CD4-positive, alpha-beta memory T cell (primary cell): Measurements from ENCODE around the gene ZNF202. TPM values are rescaled to one million over a fixed set of nuclear protein-coding genes. Genes with fewer than 3 reads are reported as not detected.

Experiments
- CTCF ChIA-PET: fragments of 350-600 bp; sonication (Branson Sonifier 250); formaldehyde crosslinking; loops from one replicate; lab custom pipeline; 2021; ENCODE audit warnings: inconsistent platforms; ENCODE audit not compliant: partially characterized antibody; lab: Charles Lee
- POLR2A ChIA-PET: fragments of 350-600 bp; sonication (Branson Sonifier 250); formaldehyde crosslinking; loops from one replicate; lab custom pipeline; 2021; ENCODE audit not compliant: partially characterized antibody; lab: Charles Lee
- DNase-seq, 5 donors: peaks; one replicate each; pipeline versions ENCODE4 v3.0.0 to v3.0.0-alpha.2; 2020 to 2022; ENCODE audit warnings: mixed read lengths in 1 of 5
- H3K27ac ChIP-seq: one replicate; pipeline ENCODE4 v1.7.0; 2013; ENCODE audit warnings: low read depth, low read length
- H3K27me3 ChIP-seq: 2 replicates; pipeline ENCODE4 v1.7.0; 2013; ENCODE audit warnings: mild to moderate bottlenecking, low read length, moderate library complexity; ENCODE audit not compliant: insufficient read depth
- H3K36me3 ChIP-seq: 2 replicates; pipeline ENCODE4 v1.7.0; 2013; ENCODE audit warnings: mild to moderate bottlenecking, low read length, moderate library complexity; ENCODE audit not compliant: insufficient read depth
- H3K4me1 ChIP-seq: 2 replicates; pipeline ENCODE4 v1.7.0; 2013; ENCODE audit warnings: mild to moderate bottlenecking, low read length, moderate library complexity; ENCODE audit not compliant: insufficient read depth
- H3K4me3 ChIP-seq, 2 donors: one replicate each; pipeline ENCODE4 v1.7.0; 2013; ENCODE audit warnings: low read length in 2 of 2, mild to moderate bottlenecking in 1 of 2
- H3K9me3 ChIP-seq, 2 donors: one replicate each; pipeline ENCODE4 v1.7.0; 2013; ENCODE audit warnings: low read length in 2 of 2, control low read depth in 1 of 2; ENCODE audit not compliant: control insufficient read depth in 1 of 2
- H3K27ac Mint-ChIP-seq, 7 donors: one replicate each; pipeline ENCODE4 v1.8.0; 2020 to 2021; ENCODE audit warnings: mixed read lengths in 7 of 7, mild to moderate bottlenecking in 6 of 7, inconsistent platforms in 3 of 7, moderate library complexity in 3 of 7
- H3K27me3 Mint-ChIP-seq, 2 donors: one replicate each; pipeline ENCODE4 v1.8.0; 2020 to 2021; ENCODE audit warnings: mixed read lengths in 2 of 2
- H3K36me3 Mint-ChIP-seq, 2 donors: one replicate each; pipeline ENCODE4 v1.8.0; 2020 to 2021; ENCODE audit warnings: mixed read lengths in 2 of 2, inconsistent platforms in 1 of 2, mild to moderate bottlenecking in 1 of 2
- H3K4me1 Mint-ChIP-seq, 4 donors: one replicate each; pipeline ENCODE4 v1.8.0; 2020 to 2021; ENCODE audit warnings: mixed read lengths in 4 of 4, mild to moderate bottlenecking in 1 of 4
- H3K4me3 Mint-ChIP-seq, 8 donors: one replicate each; pipeline ENCODE4 v1.8.0; 2020 to 2021; ENCODE audit warnings: mixed read lengths in 8 of 8, mild to moderate bottlenecking in 7 of 8, moderate library complexity in 6 of 8, inconsistent platforms in 3 of 8
- H3K9me3 Mint-ChIP-seq, 8 donors: one replicate each; pipeline ENCODE4 v1.8.0; 2020 to 2021; ENCODE audit warnings: mixed read lengths in 8 of 8, mild to moderate bottlenecking in 5 of 8, inconsistent platforms in 3 of 8, moderate library complexity in 1 of 8
- intact Hi-C: fragments of 100-400 bp; cut with micrococcal nuclease; formaldehyde crosslinking; loops from one replicate; pipeline ENCODE4 v1.15.1; 2023
- polyA plus RNA-seq, 2 donors: library from polyadenylated mRNA; unstranded; fragments of 300-500 nt; fragmentation: Illumina TruSeq; gene quantifications; one replicate each; pipeline ENCODE4 v1.2.3, GENCODE V29; 2021
- total RNA-seq, 2 experiments: library from RNA; stranded (reverse); gene quantifications; one replicate each; pipeline ENCODE4 v1.2.3, GENCODE V29; 2021

The ZNF202 gene
- 10 to 100 TPM; 17.4 to 21.6 TPM for total RNA-seq
- polyA plus RNA-seq = 1 to 10 TPM; 1.9 to 8.5 TPM

GRCh38 chr11:123741159-123742030 lies at the start of gene ZNF202:
ZNF202 (minus strand) TSS chr11:123741660; CDS start chr11:123730888, 10,772 bp downstream.
- no peaks in the 10 kb centered on the region for H3K36me3 ChIP-seq
- H3K4me1 ChIP-seq = peaks cover 27% of the 10 kb centered on the region
- DNase-seq = peak; percentile 89 to 91 (median 89)
- peak within 1 kb of the TSS; percentile 69 for H3K27ac ChIP-seq
- POLR2A ChIA-PET = no interaction called here
- Mint-ChIP-seq H3K4me3 (peak within 1 kb of the TSS; percentile 91 to 99 (median 98)), H3K27me3 (peaks cover 0 to 3% of the 10 kb centered on the region in 2 donors), H3K4me1 (peaks cover 27 to 55% (median 37%) of the 10 kb centered on the region in 4 donors), H3K36me3 (peaks cover 4 to 41% of the 10 kb centered on the region in 2 donors), H3K9me3 (no peaks in the 10 kb centered on the region), H3K27ac (peak within 1 kb of the TSS; percentile 81 to 98 (median 96))
- intact Hi-C loops = loop anchor here (5.0 to 10.0 kb wide), 2 partner anchors 373 to 1211 kb away; partner anchors contain the start of genes CCDC15 and VWA5A
- CTCF ChIA-PET = interaction anchor here (1.0 kb wide), 1 partner anchor 1401 kb away, joined by 3 read pairs; no protein-coding TSS in a partner anchor
- H3K27me3 ChIP-seq = no peaks in the 10 kb centered on the region
- H3K4me3 ChIP-seq = peak within 1 kb of the TSS; percentile 70 to 80
- no peaks in the 10 kb centered on the region for H3K9me3 ChIP-seq

GRCh38 chr11:123783536-123783935 lies 42.1 kb upstream of the ZNF202 start:
- Histone ChIP-seq H3K36me3 (no peaks in the 10 kb centered on the region), H3K9me3 (no peaks in the 10 kb centered on the region), H3K4me1 (no peaks in the 10 kb centered on the region), H3K27me3 (no peaks in the 10 kb centered on the region), H3K27ac (no peak overlapping the region), H3K4me3 (no peak overlapping the region)
- intact Hi-C loops = no loop called here
- Mint-ChIP-seq H3K9me3 (peaks cover 0 to 5% (median under 1%) of the 10 kb centered on the region in 8 donors), H3K27me3 (peaks cover 4 to 10% of the 10 kb centered on the region in 2 donors), H3K4me1 (no peaks in the 10 kb centered on the region), H3K27ac (no peak overlapping the region), H3K36me3 (no peaks in the 10 kb centered on the region), H3K4me3 (no peak overlapping the region)
- CTCF ChIA-PET = no interaction called here
- POLR2A ChIA-PET = no interaction called here
- DNase-seq = no peak

- Mint-ChIP-seq H3K4me1 (no peaks in the 10 kb centered on the region), H3K27me3 (peaks cover 4 to 8% of the 10 kb centered on the region in 2 donors), H3K4me3 (no peak overlapping the region), H3K36me3 (no peaks in the 10 kb centered on the region), H3K9me3 (no peaks in the 10 kb centered on the region), H3K27ac (no peak overlapping the region)
- Histone ChIP-seq H3K9me3 (no peaks in the 10 kb centered on the region), H3K4me3 (no peak overlapping the region), H3K27ac (no peak overlapping the region), H3K27me3 (no peaks in the 10 kb centered on the region), H3K4me1 (no peaks in the 10 kb centered on the region), H3K36me3 (no peaks in the 10 kb centered on the region)
- ChIA-PET CTCF (no interaction called here), POLR2A (no interaction called here)
- intact Hi-C loops = no loop called here
- no peak for DNase-seq
Observed at GRCh38 chr11:123778511-123778910, 37.1 kb upstream of the ZNF202 start.

- H3K4me3 Mint-ChIP-seq = no peak overlapping the region
- peaks cover 3 to 4% of the 10 kb centered on the region in 2 donors for H3K27me3 Mint-ChIP-seq
- H3K4me1 Mint-ChIP-seq = no peaks in the 10 kb centered on the region
- intact Hi-C loops = no loop called here
- Histone ChIP-seq H3K4me3 (no peak overlapping the region), H3K9me3 (no peaks in the 10 kb centered on the region), H3K27ac (no peak overlapping the region), H3K36me3 (no peaks in the 10 kb centered on the region), H3K4me1 (no peaks in the 10 kb centered on the region), H3K27me3 (no peaks in the 10 kb centered on the region)
- H3K27ac Mint-ChIP-seq = no peak overlapping the region
- POLR2A ChIA-PET = no interaction called here
- no peaks in the 10 kb centered on the region for H3K36me3 Mint-ChIP-seq
- CTCF ChIA-PET = no interaction called here
- DNase-seq = no peak
- no peaks in the 10 kb centered on the region for H3K9me3 Mint-ChIP-seq
Observed at GRCh38 chr11:123775715-123776549, 34.5 kb upstream of the ZNF202 start.

- Histone ChIP-seq H3K9me3 (no peaks in the 10 kb centered on the region), H3K4me1 (no peaks in the 10 kb centered on the region), H3K27me3 (no peaks in the 10 kb centered on the region), H3K27ac (no peak overlapping the region), H3K36me3 (no peaks in the 10 kb centered on the region), H3K4me3 (no peak overlapping the region)
- Mint-ChIP-seq H3K4me1 (no peaks in the 10 kb centered on the region), H3K27ac (no peak overlapping the region), H3K9me3 (no peaks in the 10 kb centered on the region), H3K27me3 (peaks cover 3 to 4% of the 10 kb centered on the region in 2 donors), H3K36me3 (no peaks in the 10 kb centered on the region), H3K4me3 (no peak overlapping the region)
- intact Hi-C loops = no loop called here
- DNase-seq = no peak
- POLR2A ChIA-PET = no interaction called here
- CTCF ChIA-PET = no interaction called here
Observed at GRCh38 chr11:123775289-123775688, 33.8 kb upstream of the ZNF202 start.

GRCh38 chr11:123773959-123774358 lies 32.5 kb upstream of the ZNF202 start:
- no peaks in the 10 kb centered on the region for H3K9me3 ChIP-seq
- POLR2A ChIA-PET = no interaction called here
- DNase-seq = no peak

GRCh38 chr11:123773026-123773425 lies 31.6 kb upstream of the ZNF202 start:
- Histone ChIP-seq H3K27ac (no peak overlapping the region), H3K36me3 (no peaks in the 10 kb centered on the region), H3K4me3 (no peak overlapping the region), H3K4me1 (no peaks in the 10 kb centered on the region), H3K27me3 (no peaks in the 10 kb centered on the region), H3K9me3 (no peaks in the 10 kb centered on the region)
- peaks cover 0 to 4% of the 10 kb centered on the region in 2 donors for H3K27me3 Mint-ChIP-seq
- H3K36me3 Mint-ChIP-seq = no peaks in the 10 kb centered on the region
- intact Hi-C loops = no loop called here
- no peaks in the 10 kb centered on the region for H3K4me1 Mint-ChIP-seq
- no peaks in the 10 kb centered on the region for H3K9me3 Mint-ChIP-seq
- no peak overlapping the region for H3K27ac Mint-ChIP-seq
- no peak for DNase-seq
- H3K4me3 Mint-ChIP-seq = no peak overlapping the region
- POLR2A ChIA-PET = no interaction called here
- CTCF ChIA-PET = no interaction called here

More at GRCh38 chr11:123773959-123774358, 32.5 kb upstream of the ZNF202 start:
- Histone ChIP-seq H3K4me1 (no peaks in the 10 kb centered on the region), H3K36me3 (no peaks in the 10 kb centered on the region), H3K4me3 (no peak overlapping the region), H3K27ac (no peak overlapping the region), H3K27me3 (no peaks in the 10 kb centered on the region)
- no peaks in the 10 kb centered on the region for H3K4me1 Mint-ChIP-seq
- H3K9me3 Mint-ChIP-seq = no peaks in the 10 kb centered on the region
- intact Hi-C loops = no loop called here
- CTCF ChIA-PET = no interaction called here
- peaks cover 0 to 4% of the 10 kb centered on the region in 2 donors for H3K27me3 Mint-ChIP-seq
- no peaks in the 10 kb centered on the region for H3K36me3 Mint-ChIP-seq
- H3K27ac Mint-ChIP-seq = no peak overlapping the region
- H3K4me3 Mint-ChIP-seq = no peak overlapping the region
